AG09309 (cell line): ENCODE results near the gene PASK.
"Not testable (repeated sequence)": the region's sequence is repeated elsewhere in the genome, so short reads cannot be mapped to it uniquely, and the experiment has no call there.

Experiments
- DNase-seq: peaks from one replicate; pipeline ENCODE4 v3.0.0-alpha.2; 2010; ENCODE audit warnings: low read depth
- H3K4me3 ChIP-seq: 2 replicates; pipeline ENCODE4 v1.5.1; 2011; ENCODE audit warnings: mild to moderate bottlenecking, low read depth, low read length, moderate library complexity; ENCODE audit not compliant: control insufficient read depth
- CTCF ChIP-seq: IDR thresholded peaks from 2 replicates; pipeline ENCODE4 v1.5.1; 2011; ENCODE audit warnings: mild to moderate bottlenecking, low read depth, low read length, inconsistent platforms; ENCODE audit not compliant: insufficient read depth, control insufficient read depth; ENCODE audit errors: missing control alignments

Gene PASK

GRCh38 chr2:241094924-241095420 lies 54.3 kb downstream of the PASK start:
- no peak for TF ChIP-seq CTCF
- no peak for DNase-seq
- H3K4me3 ChIP-seq = no peak overlapping the region

- TF ChIP-seq CTCF = no peak
- DNase-seq = no peak
- H3K4me3 ChIP-seq = no peak overlapping the region
Observed at GRCh38 chr2:241094172-241094571, 55.1 kb downstream of the PASK start.

- not testable (repeated sequence) for DNase-seq, H3K4me3 ChIP-seq
Observed at GRCh38 chr2:241093133-241093781, 56.0 kb downstream of the PASK start.

- no peak for TF ChIP-seq CTCF
- no peak overlapping the region for H3K4me3 ChIP-seq
- DNase-seq = no peak
Observed at GRCh38 chr2:241092677-241093076, 56.6 kb downstream of the PASK start.

GRCh38 chr2:241091734-241092445 lies 57.4 kb downstream of the PASK start:
- TF ChIP-seq CTCF = no peak
- H3K4me3 ChIP-seq = no peak overlapping the region

GRCh38 chr2:241091201-241091600 lies 58.1 kb downstream of the PASK start:
- no peak for DNase-seq
- H3K4me3 ChIP-seq = no peak overlapping the region
- no peak for TF ChIP-seq CTCF

More at GRCh38 chr2:241091734-241092445, 57.4 kb downstream of the PASK start:
- DNase-seq = no peak

GRCh38 chr2:241088791-241089732 lies 60.2 kb downstream of the PASK start:
- no peak for DNase-seq
- H3K4me3 ChIP-seq = no peak overlapping the region
- no peak for TF ChIP-seq CTCF
